Type B pancreatic cell (in vitro differentiated cells): Measurements from ENCODE around the gene TFPI2. TPM values are rescaled to one million over a fixed set of nuclear protein-coding genes. Genes with fewer than 3 reads are reported as not detected.
A peak's percentile ranks its signal among the peaks of the same experiment; 100 is the strongest.

Source experiments
- DNase-seq: peaks from one replicate; pipeline ENCODE4 v3.0.0; 2021; ENCODE audit warnings: mixed read lengths; ENCODE audit not compliant: unreplicated experiment; ENCODE audit errors: extremely low spot score
- H3K27ac Mint-ChIP-seq: 2 replicates; pipeline ENCODE4 v1.8.0; 2021; ENCODE audit warnings: mild to moderate bottlenecking, mixed read lengths
- H3K27me3 Mint-ChIP-seq: 2 replicates; pipeline ENCODE4 v1.8.0; 2021; ENCODE audit warnings: mixed read lengths
- H3K36me3 Mint-ChIP-seq: 2 replicates; pipeline ENCODE4 v1.8.0; 2021; ENCODE audit warnings: mixed read lengths
- H3K4me1 Mint-ChIP-seq: one replicate; pipeline ENCODE4 v1.8.0; 2021; ENCODE audit warnings: mixed read lengths; ENCODE audit not compliant: unreplicated experiment
- H3K4me3 Mint-ChIP-seq: 2 replicates; pipeline ENCODE4 v1.8.0; 2021; ENCODE audit warnings: mild to moderate bottlenecking, mixed read lengths
- H3K9me3 Mint-ChIP-seq: 2 replicates; pipeline ENCODE4 v1.8.0; 2021; ENCODE audit warnings: mixed read lengths
- CTCF ChIP-seq: fragments of 200-600 bp; sonication (generic); conservative IDR thresholded peaks from 2 replicates; pipeline ENCODE4 v1.5.0; 2021; ENCODE audit warnings: antibody characterized with exemption, mild to moderate bottlenecking
- long read RNA-seq: library from polyadenylated mRNA; unstranded; transcript quantifications from one replicate; pipeline ENCODE4 v2.0.0, GENCODE V29; 2020
- total RNA-seq: library from RNA; stranded (reverse); gene quantifications from 2 replicates; pipeline ENCODE4 v1.2.1, GENCODE V29; 2021; ENCODE audit warnings: low replicate concordance

The TFPI2 gene
- total RNA-seq = 4.9 TPM in 2 replicates
- long read RNA-seq, transcript TFPI2-201 (5 exons, 2,445 nt) = major isoform, 36 of 39 reads
- long read RNA-seq, partial matches to known transcripts = 2 of 39 reads
- long read RNA-seq, other reads (novel, unspliced or antisense) = 1 of 39 reads

DNA sequence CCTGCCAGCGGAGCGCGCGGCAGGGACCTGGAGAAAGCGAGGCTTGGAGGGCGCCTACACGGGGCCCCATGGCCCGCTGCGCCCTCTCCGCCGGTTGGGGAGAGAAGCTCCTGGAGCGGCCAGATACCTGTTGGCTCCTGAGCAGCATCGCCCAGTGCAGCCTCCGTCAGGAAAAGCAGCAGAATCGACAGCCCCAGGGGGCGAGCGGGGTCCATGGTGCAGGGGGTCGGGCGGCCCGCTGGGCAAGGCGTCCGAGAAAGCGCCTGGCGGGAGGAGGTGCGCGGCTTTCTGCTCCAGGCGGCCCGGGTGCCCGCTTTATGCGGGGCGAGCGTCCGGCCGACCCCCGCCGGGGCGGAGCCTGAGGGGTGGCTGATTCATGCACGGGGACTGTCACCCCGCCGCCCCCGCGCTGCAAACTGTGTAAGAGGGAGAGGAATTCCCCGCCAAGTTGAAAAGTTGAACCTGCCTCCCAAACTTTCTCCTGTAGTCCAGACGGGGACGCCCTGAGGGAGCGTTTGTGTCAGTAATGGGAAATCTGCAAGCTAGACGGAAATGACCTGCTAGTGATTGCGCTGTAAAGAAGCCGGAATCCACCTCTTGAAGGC is at the start of gene TFPI2:
TFPI2 (minus strand) TSS at position 290 of the 605 bp plus-strand sequence; CDS start at position 215, 75 bp downstream.
- no peak for TF ChIP-seq CTCF
- Mint-ChIP-seq H3K4me3 (peak within 1 kb of the TSS; percentile 97), H3K27ac (peak within 1 kb of the TSS; percentile 50), H3K9me3 (no peaks in the 10 kb centered on the region), H3K36me3 (no peaks in the 10 kb centered on the region), H3K4me1 (peaks cover 10% of the 10 kb centered on the region), H3K27me3 (peaks cover 70% of the 10 kb centered on the region)
- DNase-seq = peak; percentile 68

DNA sequence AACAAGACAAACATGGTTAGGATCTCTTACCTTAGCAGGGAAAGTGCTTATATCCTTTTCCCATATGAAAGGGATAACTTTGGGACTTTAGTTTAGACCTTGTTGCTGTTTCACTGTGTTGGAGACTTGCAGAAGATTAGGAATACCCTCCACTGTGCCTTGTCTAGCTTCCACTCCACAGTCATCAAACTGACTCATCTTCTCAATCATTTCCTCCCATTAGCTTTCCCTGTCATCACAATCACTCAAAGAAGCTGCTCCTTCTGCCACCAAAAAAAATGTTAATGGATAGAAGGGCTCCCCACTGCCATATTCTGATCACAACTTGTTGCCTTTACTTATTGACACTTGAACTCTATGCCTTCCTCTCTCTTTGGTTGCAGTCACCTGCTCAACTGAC is 47.7 kb upstream of the TFPI2 start:
- Mint-ChIP-seq H3K4me3 (no peak overlapping the region), H3K9me3 (no peaks in the 10 kb centered on the region), H3K27me3 (peaks cover 25% of the 10 kb centered on the region), H3K36me3 (no peaks in the 10 kb centered on the region), H3K4me1 (peaks cover 6% of the 10 kb centered on the region), H3K27ac (no peak overlapping the region)
- no peak for DNase-seq
- no peak for TF ChIP-seq CTCF

GRCh38 chr7:93937818-93938217 is 47.3 kb upstream of the TFPI2 start:
- H3K27me3 Mint-ChIP-seq = peaks cover 25% of the 10 kb centered on the region
- H3K27ac Mint-ChIP-seq = no peak overlapping the region
- H3K4me1 Mint-ChIP-seq = peaks cover 6% of the 10 kb centered on the region
- no peaks in the 10 kb centered on the region for H3K9me3 Mint-ChIP-seq
- H3K4me3 Mint-ChIP-seq = no peak overlapping the region
- TF ChIP-seq CTCF = no peak
- no peaks in the 10 kb centered on the region for H3K36me3 Mint-ChIP-seq
- DNase-seq = no peak

- H3K27ac Mint-ChIP-seq = no peak overlapping the region
- H3K27me3 Mint-ChIP-seq = peaks cover 26% of the 10 kb centered on the region
- DNase-seq = no peak
- H3K4me1 Mint-ChIP-seq = peaks cover 6% of the 10 kb centered on the region
- TF ChIP-seq CTCF = no peak
- no peaks in the 10 kb centered on the region for H3K36me3 Mint-ChIP-seq
- no peak overlapping the region for H3K4me3 Mint-ChIP-seq
- no peaks in the 10 kb centered on the region for H3K9me3 Mint-ChIP-seq
Measured at GRCh38 chr7:93935102-93935501, 44.5 kb upstream of the TFPI2 start.

DNA sequence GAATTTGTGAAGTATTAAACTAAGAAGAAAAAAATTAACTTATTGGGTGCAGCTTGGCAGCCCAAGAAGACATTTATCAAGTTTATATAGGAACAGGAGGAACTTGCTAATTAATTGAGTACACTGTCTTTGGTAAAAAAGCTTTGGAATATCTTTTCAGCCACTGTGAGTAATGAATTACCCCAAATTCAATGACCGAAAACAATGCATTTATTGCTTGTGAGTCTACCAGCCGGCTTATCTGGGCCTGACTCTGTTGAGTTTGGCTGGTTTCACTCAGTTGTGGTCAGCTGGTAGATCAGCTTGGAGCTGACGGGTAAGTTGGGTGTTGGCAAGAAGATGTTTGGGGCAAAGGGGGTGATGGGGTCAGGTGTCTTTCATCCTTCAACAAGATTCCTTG is 42.6 kb upstream of the TFPI2 start:
- Mint-ChIP-seq H3K4me3 (no peak overlapping the region), H3K36me3 (no peaks in the 10 kb centered on the region), H3K27ac (no peak overlapping the region), H3K27me3 (peaks cover 19% of the 10 kb centered on the region), H3K9me3 (no peaks in the 10 kb centered on the region), H3K4me1 (no peaks in the 10 kb centered on the region)
- no peak for TF ChIP-seq CTCF
- DNase-seq = no peak
